Measurements from ENCODE around the gene IFNL2.
"Not testable (repeated sequence)": the region's sequence is repeated elsewhere in the genome, so short reads cannot be mapped to it uniquely, and the experiment has no call there.

The IFNL2 gene

GRCh38 chr19:39237200-39238184, 30.7 kb upstream of the IFNL2 start:
- DNase-seq, result peak; percentile 42
- no peak for TF ChIP-seq CTCF (IDR thresholded peaks at IDR 0.05; ENCODE audit: low read depth, low read length)
- Histone ChIP-seq H3K4me3 (ENCODE audit: low read depth, low read length) (no peak overlapping the region), H3K9me3 (no peaks in the 10 kb centered on the region), H3K36me3 (no peaks in the 10 kb centered on the region), H3K27me3 (no peaks in the 10 kb centered on the region), H3K4me1 (no peaks in the 10 kb centered on the region)

GRCh38 chr19:39238209-39238608, 30.0 kb upstream of the IFNL2 start:
- Histone ChIP-seq H3K36me3 (no peaks in the 10 kb centered on the region), H3K9me3 (no peaks in the 10 kb centered on the region), H3K4me1 (no peaks in the 10 kb centered on the region), H3K4me3 (ENCODE audit: low read depth, low read length) (no peak overlapping the region), H3K27me3 (no peaks in the 10 kb centered on the region)
- DNase-seq, result no peak
- no peak for TF ChIP-seq CTCF (IDR thresholded peaks at IDR 0.05; ENCODE audit: low read depth, low read length)

GRCh38 chr19:39238944-39239343, 29.3 kb upstream of the IFNL2 start:
- H3K9me3 ChIP-seq, result no peaks in the 10 kb centered on the region
- no peak for DNase-seq
- no peaks in the 10 kb centered on the region for H3K36me3 ChIP-seq
- H3K4me3 ChIP-seq (ENCODE audit: low read depth, low read length), result no peak overlapping the region
- no peak for TF ChIP-seq CTCF (IDR thresholded peaks at IDR 0.05; ENCODE audit: low read depth, low read length)
- H3K27me3 ChIP-seq, result no peaks in the 10 kb centered on the region
- H3K4me1 ChIP-seq, result no peaks in the 10 kb centered on the region

GRCh38 chr19:39240421-39240820, 27.8 kb upstream of the IFNL2 start:
- Histone ChIP-seq H3K27me3 (no peaks in the 10 kb centered on the region), H3K36me3 (no peaks in the 10 kb centered on the region), H3K4me1 (no peaks in the 10 kb centered on the region), H3K9me3 (no peaks in the 10 kb centered on the region), H3K4me3 (ENCODE audit: low read depth, low read length) (no peak overlapping the region)
- no peak for TF ChIP-seq CTCF (IDR thresholded peaks at IDR 0.05; ENCODE audit: low read depth, low read length)
- DNase-seq, result no peak

GRCh38 chr19:39243741-39244140, 24.5 kb upstream of the IFNL2 start:
- not testable (repeated sequence) for H3K9me3 ChIP-seq; H3K4me3 ChIP-seq (ENCODE audit: low read depth, low read length); H3K4me1 ChIP-seq; H3K36me3 ChIP-seq; DNase-seq; H3K27me3 ChIP-seq

- H3K4me3 ChIP-seq (ENCODE audit: low read depth, low read length); H3K9me3 ChIP-seq; DNase-seq; H3K27me3 ChIP-seq; H3K36me3 ChIP-seq; H3K4me1 ChIP-seq: not testable (repeated sequence)
Measured at GRCh38 chr19:39244410-39245100, 23.6 kb upstream of the IFNL2 start, which contains the start of gene IFNL3. TSS of gene IFNL3 (minus strand) at chr19:39245006. CDS start at chr19:39244967, 39 bp downstream.

GRCh38 chr19:39245166-39245565, 23.0 kb upstream of the IFNL2 start:
- H3K9me3 ChIP-seq; DNase-seq; H3K4me3 ChIP-seq (ENCODE audit: low read depth, low read length); H3K36me3 ChIP-seq; H3K27me3 ChIP-seq; H3K4me1 ChIP-seq: not testable (repeated sequence)

Data from BE2C (cell line).